H1 (cell line): ENCODE results near the gene KRTAP10-12. TPM values are rescaled to one million over a fixed set of nuclear protein-coding genes. Genes with fewer than 3 reads are reported as not detected.

Experiments used
- CTCF ChIA-PET: fragments of 300-600 bp; sonication (Branson Sonifier 250); formaldehyde crosslinking; loops from one replicate; lab custom pipeline; 2021; ENCODE audit not compliant: partially characterized antibody; lab: Charles Lee
- POLR2A ChIA-PET: fragments of 300-600 bp; sonication (Branson Sonifier 250); formaldehyde crosslinking; loops from one replicate; lab custom pipeline; 2021; ENCODE audit warnings: inconsistent platforms; ENCODE audit not compliant: partially characterized antibody; lab: Charles Lee
- DNase-seq, 2 experiments: peaks; one replicate each; pipeline versions ENCODE4 v3.0.0 to v3.0.0-alpha.2; 2010 to 2022; ENCODE audit warnings: low spot score in 2 of 2, low read depth in 1 of 2, mixed read lengths in 1 of 2
- FAIRE-seq: peaks from 2 replicates; lab custom pipeline; 2011; peaks lifted over from hg19 to GRCh38; lab: Jason Lieb, UNC
- H2AFZ ChIP-seq: 2 replicates; pipeline ENCODE4 v1.8.1; 2012; ENCODE audit warnings: low read length, inconsistent platforms
- H2AK5ac ChIP-seq: 2 replicates; pipeline ENCODE4 v1.6.1; 2013; ENCODE audit warnings: low read depth, low read length
- H2BK120ac ChIP-seq: replicated peaks from 2 replicates; pipeline ENCODE3; 2013; ENCODE audit warnings: low read depth, low read length, inconsistent platforms
- H2BK12ac ChIP-seq: 2 replicates; pipeline ENCODE4 v1.6.1; 2013; ENCODE audit warnings: low read depth, low read length
- H2BK15ac ChIP-seq: 2 replicates; pipeline ENCODE4 v1.6.1; 2013; ENCODE audit warnings: low read length
- H2BK20ac ChIP-seq: 2 replicates; pipeline ENCODE4 v1.6.1; 2013; ENCODE audit warnings: low read length
- H2BK5ac ChIP-seq: 2 replicates; pipeline ENCODE4 v1.6.1; 2013; ENCODE audit warnings: low read depth, low read length
- H3K14ac ChIP-seq: 2 replicates; pipeline ENCODE4 v1.6.1; 2013; ENCODE audit warnings: inconsistent platforms; ENCODE audit not compliant: insufficient read length
- H3K18ac ChIP-seq: 2 replicates; pipeline ENCODE4 v1.6.1; 2013; ENCODE audit warnings: low read length; ENCODE audit errors: extremely low read depth
- H3K23ac ChIP-seq: 2 replicates; pipeline ENCODE4 v1.6.1; 2013; ENCODE audit warnings: inconsistent platforms; ENCODE audit not compliant: insufficient read length
- H3K23me2 ChIP-seq: 2 replicates; pipeline ENCODE4 v1.6.1; 2013; ENCODE audit warnings: low read depth, low read length
- H3K27ac ChIP-seq: 2 replicates; pipeline ENCODE4 v1.6.1; 2011; ENCODE audit warnings: low read depth, low read length, inconsistent platforms
- H3K27me3 ChIP-seq, 4 experiments: replicated peaks in 1 of 4; 1 replicate in 1 of 4; 2 replicates in 3 of 4; pipeline versions ENCODE4 v1.6.1 to v1.8.1; 2011 to 2013; ENCODE audit warnings: low read length in 3 of 4, mild to moderate bottlenecking in 3 of 4, inconsistent platforms in 2 of 4, mixed read lengths in 2 of 4, moderate library complexity in 1 of 4; ENCODE audit not compliant: control insufficient read depth in 3 of 4, insufficient read depth in 3 of 4; ENCODE audit errors: extremely low read depth in 1 of 4
- H3K36me3 ChIP-seq, 4 experiments: 2 replicates each; pipeline versions ENCODE4 v1.6.1 to v1.8.1; 2011 to 2013; ENCODE audit warnings: mild to moderate bottlenecking in 4 of 4, low read length in 3 of 4, moderate library complexity in 2 of 4, control low read depth in 1 of 4, inconsistent platforms in 1 of 4; ENCODE audit not compliant: insufficient read depth in 4 of 4, control insufficient read depth in 2 of 4
- H3K4ac ChIP-seq: replicated peaks from 2 replicates; pipeline ENCODE3; 2013; ENCODE audit warnings: low read length, low read depth, mixed read lengths, inconsistent platforms; ENCODE audit not compliant: insufficient read length
- H3K4me1 ChIP-seq, 4 experiments: replicated peaks in 1 of 4; 1 replicate in 1 of 4; 2 replicates in 3 of 4; pipeline versions ENCODE4 v1.6.1 to v1.8.1; 2011 to 2013; ENCODE audit warnings: low read length in 3 of 4, inconsistent platforms in 2 of 4, mixed read lengths in 1 of 4; ENCODE audit not compliant: insufficient read depth in 4 of 4, control insufficient read depth in 3 of 4
- H3K4me2 ChIP-seq, 2 experiments: 2 replicates each; pipeline versions ENCODE4 v1.6.1 to v1.8.1; 2011 to 2013; ENCODE audit warnings: low read depth in 2 of 2, low read length in 2 of 2, control low read depth in 1 of 2, inconsistent platforms in 1 of 2, mild to moderate bottlenecking in 1 of 2; ENCODE audit not compliant: insufficient read depth in 1 of 2
- H3K4me3 ChIP-seq, 4 experiments: fragments of 200-600, 300-600 bp in 1 of 4; sonication (generic), shearing (Covaris generic), sonication (Bioruptor Twin) in 1 of 4; 2 replicates each; pipeline versions ENCODE4 v1.5.1 to v1.8.1; 2011 to 2016; ENCODE audit warnings: low read length in 4 of 4, low read depth in 3 of 4, control low read depth in 2 of 4, inconsistent platforms in 2 of 4, mild to moderate bottlenecking in 2 of 4, mixed read lengths in 1 of 4, moderate library complexity in 1 of 4; ENCODE audit not compliant: insufficient read depth in 2 of 4; ENCODE audit errors: extremely low read depth in 1 of 4
- H3K56ac ChIP-seq: replicated peaks from 2 replicates; pipeline ENCODE3; 2013; ENCODE audit warnings: low read depth, mild to moderate bottlenecking, mixed read lengths, low read length, inconsistent platforms; ENCODE audit not compliant: insufficient read length
- H3K79me1 ChIP-seq: 2 replicates; pipeline ENCODE4 v1.6.1; 2013; ENCODE audit warnings: low read depth, low read length, control low read depth
- H3K79me2 ChIP-seq, 2 experiments: 2 replicates each; pipeline versions ENCODE4 v1.6.1 to v1.8.1; 2012 to 2013; ENCODE audit warnings: low read length in 2 of 2, mild to moderate bottlenecking in 2 of 2, inconsistent platforms in 1 of 2; ENCODE audit not compliant: insufficient read depth in 2 of 2, control insufficient read depth in 1 of 2
- H3K9ac ChIP-seq, 4 experiments: replicated peaks in 1 of 4; 1 replicate in 1 of 4; 2 replicates in 3 of 4; pipeline versions ENCODE4 v1.6.1 to v1.8.1; 2011 to 2013; ENCODE audit warnings: low read depth in 3 of 4, low read length in 3 of 4, control low read depth in 2 of 4, mild to moderate bottlenecking in 2 of 4, moderate library complexity in 2 of 4, inconsistent platforms in 1 of 4; ENCODE audit errors: extremely low read depth in 1 of 4
- H3K9me3 ChIP-seq, 2 experiments: 2 replicates each; pipeline versions ENCODE4 v1.6.1 to v1.8.1; 2012 to 2013; ENCODE audit warnings: mild to moderate bottlenecking in 2 of 2, moderate library complexity in 2 of 2, control low read depth in 1 of 2, inconsistent platforms in 1 of 2, low read depth in 1 of 2, low read length in 1 of 2, mixed read lengths in 1 of 2; ENCODE audit not compliant: insufficient read depth in 2 of 2
- H4K20me1 ChIP-seq, 2 experiments: replicated peaks in 1 of 2; 2 replicates each; pipeline versions ENCODE3 to v1.8.1; 2011 to 2013; ENCODE audit warnings: inconsistent platforms in 2 of 2, low read length in 2 of 2, mild to moderate bottlenecking in 1 of 2; ENCODE audit not compliant: insufficient read depth in 2 of 2, control insufficient read depth in 1 of 2
- H4K5ac ChIP-seq: 2 replicates; pipeline ENCODE4 v1.6.1; 2013; ENCODE audit warnings: low read length, low read depth, mixed read lengths, inconsistent platforms; ENCODE audit not compliant: insufficient read length
- H4K8ac ChIP-seq: 2 replicates; pipeline ENCODE4 v1.8.0; 2013; ENCODE audit warnings: mild to moderate bottlenecking, moderate library complexity, low read length, inconsistent platforms; ENCODE audit not compliant: insufficient read depth; ENCODE audit errors: extremely low read depth
- H4K91ac ChIP-seq: replicated peaks from 2 replicates; pipeline ENCODE3; 2013; ENCODE audit warnings: low read length, mixed read lengths, inconsistent platforms; ENCODE audit not compliant: insufficient read length
- BCL11A ChIP-seq, 2 experiments: IDR thresholded peaks; one replicate each; pipeline ENCODE4 v1.6.1; 2011; ENCODE audit warnings: low read depth in 2 of 2, low read length in 2 of 2, mild to moderate bottlenecking in 2 of 2
- BRCA1 ChIP-seq: IDR thresholded peaks from 2 replicates; pipeline ENCODE4 v1.6.1; 2012; ENCODE audit warnings: low read depth, low read length, improper control_type of control experiment
- CTBP2 ChIP-seq: IDR thresholded peaks from 2 replicates; pipeline ENCODE4 v1.7.0; 2011; ENCODE audit warnings: borderline replicate concordance, mild to moderate bottlenecking, moderate library complexity, mixed read lengths, low read length; ENCODE audit not compliant: insufficient read depth, insufficient read length
- CTCF ChIP-seq, 3 experiments: IDR thresholded peaks; 1 replicate in 2 of 3; 2 replicates in 1 of 3; pipeline versions ENCODE4 v1.5.1 to v1.6.1; 2011; ENCODE audit warnings: low read length in 3 of 3, mild to moderate bottlenecking in 3 of 3, inconsistent platforms in 2 of 3, low read depth in 1 of 3, moderate library complexity in 1 of 3; ENCODE audit not compliant: insufficient read depth in 1 of 3; ENCODE audit errors: control extremely low read depth in 1 of 3
- HDAC2 ChIP-seq, 2 experiments: fragments of 300-600 bp in 1 of 2; sonication (generic) in 1 of 2; IDR thresholded peaks; 2 replicates each; pipeline ENCODE4 v1.6.1; 2011 to 2012; ENCODE audit warnings: low read depth in 2 of 2, low read length in 2 of 2, mild to moderate bottlenecking in 2 of 2, moderate library complexity in 2 of 2, borderline replicate concordance in 1 of 2, inconsistent platforms in 1 of 2
- KDM1A ChIP-seq: fragments of 200-600, 300-600 bp; sonication (generic); IDR thresholded peaks from 2 replicates; pipeline ENCODE4 v1.7.1; 2016; ENCODE audit warnings: mild to moderate bottlenecking, low read length, borderline replicate concordance
- TAF7 ChIP-seq: optimal IDR thresholded peaks from 2 replicates; pipeline ENCODE3; 2011; ENCODE audit warnings: low read depth, mild to moderate bottlenecking, inconsistent platforms, low read length, moderate library complexity, borderline replicate concordance
- TBP ChIP-seq: IDR thresholded peaks from 2 replicates; pipeline ENCODE4 v1.6.1; 2011; ENCODE audit warnings: low read depth, low read length, improper control_type of control experiment
- TCF12 ChIP-seq: IDR thresholded peaks from 2 replicates; pipeline ENCODE4 v1.6.1; 2011; ENCODE audit warnings: low read depth, mild to moderate bottlenecking, low read length
- WGBS, 2 experiments: shearing (Covaris generic) in 1 of 2; methylation state at CpG; one replicate each; pipeline versions ENCODE4 v1.1.6 to v1.1.7; 2013 to 2015; ENCODE audit warnings: low lambda C conversion rate in 2 of 2, mixed read lengths in 2 of 2, inconsistent platforms in 1 of 2, low coverage in 1 of 2, missing lambda C conversion rate in 1 of 2; ENCODE audit not compliant: insufficient replicate concordance in 2 of 2, insufficient coverage in 1 of 2, insufficient read length in 1 of 2; ENCODE audit errors: extremely low coverage in 1 of 2, missing lambda C conversion rate in 1 of 2; 5-methylcytosine and 5-hydroxymethylcytosine counted together
- polyA plus RNA-seq, 7 experiments: library from polyadenylated mRNA; depleted of rRNA in 3 of 7; stranded (reverse) in 5 of 7; unstranded in 2 of 7; fragments of >200 nt in 5 of 7; fragments of 200-250 nt in 2 of 7; gene quantifications; 1 replicate in 5 of 7; 2 replicates in 1 of 7; 4 replicates in 1 of 7; pipeline versions ENCODE4 v1.2.1 to v1.2.3, GENCODE V29; 2011 to 2013; ENCODE audit warnings: missing spikeins in 2 of 7, mixed read lengths in 2 of 7
- total RNA-seq: library from RNA; stranded (reverse); fragmentation: NEBNext Ultra II Directional; extraction: Animal tissue kit (Norgen Biotek cat#: 25700); gene quantifications from 2 replicates; pipeline ENCODE4 v1.2.1, GENCODE V29; 2021

Gene KRTAP10-12
- total and polyA plus RNA-seq, 2 of the 8 experiments (the other 6 are each of a cell fraction or from before 2014, with no cell fraction given) = not detected

- no peaks in the 10 kb centered on the region for H3K79me2 ChIP-seq
- H2BK5ac ChIP-seq = no peak overlapping the region
- peak overlapping the region; percentile 65; the same call in 1 of the 2 replicates for H2BK12ac ChIP-seq
- no peaks in the 10 kb centered on the region for H3K9me3 ChIP-seq
- H2AK5ac ChIP-seq = no peak overlapping the region
- H3K23ac ChIP-seq = no peak overlapping the region
- H3K56ac ChIP-seq = no peak overlapping the region
- WGBS, 2 experiments = 48% methylated on average over 6 of the region's 6 CpGs; no CpG with 5 or more reads in 1 of the 2 experiments
- POLR2A ChIA-PET = interaction anchor here (0.9 to 1.4 kb wide), 2 partner anchors 9 to 14 kb away, joined by 3 to 4 read pairs; no protein-coding TSS in a partner anchor
- H2BK15ac ChIP-seq = peak overlapping the region; percentile 54; the same call in 1 of the 2 replicates
- no peak overlapping the region for H3K4ac ChIP-seq
- H4K20me1 ChIP-seq = no peaks in the 10 kb centered on the region
- no peaks in the 10 kb centered on the region; the same call in 1 of the 2 replicates for H3K23me2 ChIP-seq
- CTCF ChIA-PET = interaction anchor here (0.6 to 3.0 kb wide), 14 partner anchors 9 to 180 kb away, joined by 3 to 12 read pairs (median 4); partner anchors contain the start of genes KRTAP12-2 and KRTAP12-3
- H3K79me1 ChIP-seq = no peaks in the 10 kb centered on the region
- H2BK20ac ChIP-seq = peak overlapping the region; percentile 72; the same call in 1 of the 2 replicates
- H4K91ac ChIP-seq = no peak overlapping the region
- no peak overlapping the region for H3K4me3 ChIP-seq
- peaks cover 5 to 18% (median 10%) of the 10 kb centered on the region in 4 experiments for H3K4me1 ChIP-seq
- no peak for FAIRE-seq
- no peaks in the 10 kb centered on the region for H3K36me3 ChIP-seq
- H3K27me3 ChIP-seq = peaks cover 0 to 17% (median 5%) of the 10 kb centered on the region in 4 experiments; a peak in 4 of 7 replicates
- peak in 1 of 2 experiments; percentile 56 for DNase-seq
- no peak overlapping the region for H3K14ac ChIP-seq
- H2BK120ac ChIP-seq = no peak overlapping the region
- H2AFZ ChIP-seq = peak overlapping the region; percentile 66; the same call in 1 of the 2 replicates
- H4K5ac ChIP-seq = no peak overlapping the region
- no peak overlapping the region for H3K9ac ChIP-seq
- H3K4me2 ChIP-seq = peak overlapping the region in 1 of 2 experiments; percentile 11; a peak in 1 of 4 replicates
- no peak overlapping the region for H3K27ac ChIP-seq
- H4K8ac ChIP-seq = no peak overlapping the region
- H3K18ac ChIP-seq = no peak overlapping the region; the same call in 1 of the 2 replicates
- TF ChIP-seq CTBP2 (no peak), BCL11A (IDR thresholded peaks at IDR 0.05; ENCODE audit: low read depth in 2 of 2, low read length in 2 of 2) (no peak), KDM1A (no peak), CTCF (IDR thresholded peaks at IDR 0.05; ENCODE audit: control extremely low read depth in 1 of 3, insufficient read depth in 1 of 3, low read depth in 1 of 3, low read length in 3 of 3) (peak; percentile 64 to 86 (median 69)), TCF12 (no peak), BRCA1 (no peak), TAF7 (no peak), HDAC2 (IDR thresholded peaks at IDR 0.05; ENCODE audit: borderline replicate concordance in 1 of 2, low read depth in 2 of 2, low read length in 2 of 2) (no peak), TBP (0 out of 2 replicates have a peak, but pooled peaks have one; percentile 16)
Measured at GRCh38 chr21:44718571-44718970, 21.6 kb downstream of the KRTAP10-12 start.
